ENCODE results near the gene VAT1. TPM values are rescaled to one million over a fixed set of nuclear protein-coding genes. Genes with fewer than 3 reads are reported as not detected.
A peak's percentile ranks its signal among the peaks of the same experiment; 100 is the strongest.

The VAT1 gene
- total and polyA plus RNA-seq, 2 of the 13 experiments (the other 11 are each of a cell fraction or from before 2014, with no cell fraction given), result 143 to 205 TPM

GRCh38 chr17:43006639-43007551 is 15.3 kb downstream of the VAT1 start, which contains the start of gene IFI35 (continued):
- TF ChIP-seq MXD1 (CRISPR knock-in tag; IDR thresholded peaks at IDR 0.05) (peak; percentile 36; the same call in 1 of the 2 replicates), ZNF256 (CRISPR knock-in tag; conservative IDR thresholded peaks at IDR 0.05) (peak; percentile 82; the same call in 1 of the 2 replicates), ZNF572 (CRISPR knock-in tag; IDR thresholded peaks at IDR 0.05) (no peak), KAT8 (CRISPR knock-in tag; IDR thresholded peaks at IDR 0.05) (peak; percentile 45), ZMYM2 (CRISPR knock-in tag; IDR thresholded peaks at IDR 0.05) (0 out of 2 replicates have a peak, but pooled peaks have one; percentile 19), USF2 (IDR thresholded peaks at IDR 0.05; ENCODE audit: low read depth, low read length) (no peak), USF2 (CRISPR knock-in tag; IDR thresholded peaks at IDR 0.05; ENCODE audit: borderline replicate concordance) (0 out of 2 replicates have a peak, but pooled peaks have one; percentile 25), ZNF570 (CRISPR knock-in tag; IDR thresholded peaks at IDR 0.05; ENCODE audit: borderline replicate concordance) (no peak), SUZ12 (IDR thresholded peaks at IDR 0.05; ENCODE audit: low read depth, low read length) (no peak), GMEB1 (CRISPR knock-in tag; IDR thresholded peaks at IDR 0.05; ENCODE audit: borderline replicate concordance) (no peak; the same call in 1 of the 2 replicates), PRDM4 (CRISPR knock-in tag; IDR thresholded peaks at IDR 0.05; ENCODE audit: borderline replicate concordance) (no peak), ELF4 (CRISPR knock-in tag; IDR thresholded peaks at IDR 0.05; ENCODE audit: borderline replicate concordance) (no peak), ZNF639 (CRISPR knock-in tag; conservative IDR thresholded peaks at IDR 0.05) (no peak), ZNF773 (CRISPR knock-in tag; IDR thresholded peaks at IDR 0.05; ENCODE audit: borderline replicate concordance) (no peak), ZNF546 (CRISPR knock-in tag; conservative IDR thresholded peaks at IDR 0.05) (no peak), SNAPC2 (CRISPR knock-in tag; IDR thresholded peaks at IDR 0.05) (no peak), NONO (IDR thresholded peaks at IDR 0.05) (no peak), NONO (CRISPR knock-in tag; conservative IDR thresholded peaks at IDR 0.05) (no peak)
